ENCODE measurements around the gene LTB4R.

Gene LTB4R

DNA sequence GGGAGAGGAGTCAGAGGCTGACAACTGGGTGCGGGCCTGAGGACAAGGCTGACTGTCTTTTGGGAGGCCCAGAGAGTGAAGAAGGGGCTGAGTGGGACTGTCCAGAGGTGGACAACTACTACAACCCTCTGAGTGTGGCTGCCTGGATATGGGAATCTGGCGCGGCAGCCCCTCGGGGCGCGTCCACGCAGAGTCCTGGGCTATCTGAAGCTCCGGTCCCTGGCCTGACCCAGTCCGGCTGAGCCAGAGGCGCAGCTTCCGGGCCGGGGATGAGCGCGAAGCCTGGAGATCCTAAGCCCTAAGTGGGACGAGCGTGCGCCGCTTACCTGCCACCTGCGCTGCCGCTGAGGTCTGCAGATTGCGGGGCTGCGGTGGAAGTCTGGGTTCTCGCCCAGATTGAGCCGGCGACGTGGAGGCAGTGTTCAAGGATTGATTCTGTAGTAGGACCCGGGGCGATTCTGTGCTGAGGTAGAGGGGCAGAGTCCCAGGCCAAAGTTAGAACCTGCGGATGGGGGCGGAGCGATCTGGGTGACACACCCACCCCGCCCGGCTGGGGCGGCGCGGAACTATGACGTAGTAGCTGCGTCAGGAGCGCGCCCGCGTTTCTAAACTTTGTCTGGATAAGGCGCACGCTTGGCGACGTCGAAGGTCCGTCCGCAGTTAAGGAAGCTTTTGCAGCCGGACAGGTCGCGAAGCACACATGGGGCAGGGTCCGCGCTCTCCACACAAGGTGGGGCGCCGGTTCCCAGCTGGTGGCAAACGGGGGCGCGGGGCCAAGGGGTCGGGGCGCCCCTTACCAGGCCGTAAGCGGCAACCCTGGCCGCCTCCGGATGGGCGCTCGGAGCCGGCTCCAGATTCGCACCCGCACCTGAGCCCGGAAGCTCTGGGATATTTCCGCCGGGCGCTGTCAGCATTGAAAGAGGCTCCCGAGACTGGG is 11.8 kb upstream of the LTB4R start, which contains the start of the genes DHRS1 and NOP9:
Gene DHRS1 (minus strand): TSS at position 526 of the 937 bp plus-strand sequence. CDS start 674 bp downstream, outside the sequence.
Gene NOP9 (plus strand): TSS at position 596 of the 937 bp plus-strand sequence. CDS start 105 bp downstream, at position 701.
- in situ Hi-C loops (cut with MboI; ENCODE audit: low sequenced_read_pairs) = loop anchor here (10.0 kb wide), 1 partner anchor 245 kb away; the partner anchor contains the start of gene CARMIL3

DNA sequence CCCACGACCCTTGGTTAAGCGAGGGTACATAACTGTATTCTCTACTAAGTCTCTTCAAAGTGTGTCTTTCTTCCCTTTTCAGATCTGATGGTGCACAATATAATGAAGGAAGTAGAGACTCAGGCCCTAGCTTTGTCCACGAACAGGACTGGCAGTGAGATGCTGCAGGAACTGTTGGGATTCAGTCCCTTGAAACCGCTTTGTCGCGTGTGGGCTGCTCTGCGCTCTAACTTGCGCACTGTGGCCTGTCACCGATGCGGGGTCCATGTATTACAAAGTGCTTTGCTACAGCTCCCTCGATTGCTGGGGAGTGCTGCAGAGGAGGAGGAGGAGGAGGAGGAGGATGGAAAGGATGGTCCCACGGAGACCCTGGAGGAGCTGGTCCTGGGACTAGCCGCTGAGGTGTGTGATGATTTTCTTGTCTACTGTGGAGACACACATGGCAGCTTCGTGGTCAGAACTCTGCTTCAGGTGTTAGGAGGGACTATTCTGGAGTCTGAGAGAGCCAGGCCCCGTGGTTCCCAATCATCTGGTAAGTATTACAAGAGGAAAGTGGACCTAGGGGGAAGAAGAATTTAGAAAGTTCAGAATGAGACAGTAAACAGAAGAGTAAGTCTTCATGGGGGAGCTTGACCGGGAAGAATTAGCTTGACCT is 10.8 kb upstream of the LTB4R start:
- in situ Hi-C loops (cut with MboI; ENCODE audit: low sequenced_read_pairs) = no loop called here

DNA sequence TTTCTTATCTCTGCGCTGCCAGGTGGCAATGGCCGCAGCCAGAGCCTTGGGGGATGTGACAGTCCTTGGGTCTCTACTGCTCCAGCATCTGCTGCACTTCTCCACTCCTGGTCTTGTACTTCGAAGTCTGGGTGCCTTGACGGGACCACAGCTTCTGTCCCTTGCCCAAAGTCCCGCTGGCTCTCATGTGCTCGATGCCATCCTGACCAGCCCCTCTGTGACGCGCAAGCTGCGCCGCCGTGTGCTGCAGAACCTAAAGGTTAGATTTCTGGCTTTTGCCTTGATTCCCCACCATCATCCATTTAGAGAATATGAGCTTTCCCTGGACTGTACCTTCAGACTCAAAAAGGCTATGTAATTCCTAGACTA is 7.3 kb upstream of the LTB4R start:
- in situ Hi-C loops (cut with MboI; ENCODE audit: low sequenced_read_pairs) = no loop called here

GRCh38 chr14:24307156-24307574 is 4.1 kb upstream of the LTB4R start:
- in situ Hi-C loops (cut with MboI; ENCODE audit: low sequenced_read_pairs) = no loop called here

- in situ Hi-C loops (cut with MboI; ENCODE audit: low sequenced_read_pairs) = no loop called here
These were observed 3.5 kb upstream of the LTB4R start, which contains the start of gene CIDEB for GRCh38 chr14:24307575-24308341. TSS of gene CIDEB (minus strand) at chr14:24307977. CDS start at chr14:24307858, 119 bp downstream.

- in situ Hi-C loops (cut with MboI; ENCODE audit: low sequenced_read_pairs) = no loop called here
These were observed 2.8 kb upstream of the LTB4R start for GRCh38 chr14:24308342-24309124.

- in situ Hi-C loops (cut with MboI; ENCODE audit: low sequenced_read_pairs) = no loop called here
These were observed 1.6 kb upstream of the LTB4R start, which contains the start of gene LTB4R2 for GRCh38 chr14:24309538-24310264. TSS of gene LTB4R2 (plus strand) at chr14:24310140. CDS start at chr14:24310665, 525 bp downstream.

DNA sequence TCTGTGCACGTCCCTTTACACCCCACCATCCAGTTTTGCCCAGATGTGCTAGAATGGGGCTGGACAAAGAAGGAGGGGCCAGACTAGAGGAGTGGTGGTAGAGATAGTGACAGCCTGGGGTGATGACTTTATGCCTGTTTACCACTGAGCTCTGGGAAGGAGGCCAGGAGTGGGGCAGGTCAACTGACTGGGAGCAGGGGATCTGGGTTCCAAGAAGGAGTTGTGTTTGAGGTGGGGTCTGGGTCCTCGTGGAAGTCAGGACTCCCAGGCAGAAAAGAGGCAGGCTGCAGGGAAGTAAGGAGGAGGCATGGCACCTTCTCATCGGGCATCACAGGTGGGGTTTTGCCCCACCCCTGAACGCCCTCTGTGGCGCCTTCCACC is 1.0 kb upstream of the LTB4R start:
- in situ Hi-C loops (cut with MboI; ENCODE audit: low sequenced_read_pairs) = no loop called here

DNA sequence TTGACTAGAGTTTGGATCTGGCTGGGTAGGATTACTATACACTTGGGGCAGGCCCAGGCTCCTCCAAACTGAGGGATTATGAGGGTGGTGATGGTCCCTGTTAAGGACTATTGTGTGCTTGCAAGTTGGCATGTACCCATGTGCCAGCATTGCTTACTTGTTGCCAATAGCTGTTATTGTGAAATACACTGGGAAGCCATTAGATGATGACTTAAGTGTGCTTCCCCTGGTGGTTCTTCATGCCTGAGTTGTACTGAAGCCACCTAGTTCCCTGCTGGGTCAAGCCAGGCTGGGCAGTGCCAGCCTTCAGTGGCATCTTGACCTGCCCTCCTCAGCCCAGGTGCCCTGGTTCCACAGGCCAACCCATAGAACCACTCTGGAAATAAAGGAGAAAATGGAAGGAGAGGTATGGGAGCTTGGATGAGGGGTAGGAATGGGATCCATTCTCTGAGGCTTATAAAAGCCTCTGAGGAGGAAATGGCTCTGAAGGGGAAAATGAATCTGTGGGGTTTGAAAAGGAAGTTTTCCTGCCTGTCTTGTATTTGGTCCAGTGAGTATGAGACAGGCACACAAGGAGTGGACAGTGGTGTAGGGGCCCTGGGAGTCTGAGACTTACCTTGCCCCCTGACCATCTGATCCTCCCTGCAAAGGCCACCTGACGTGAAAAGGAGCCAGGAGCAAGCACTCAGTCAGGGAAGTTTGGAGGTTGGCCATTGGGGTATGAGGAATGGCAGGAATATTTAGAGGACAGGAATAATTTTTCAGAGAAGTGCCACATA is 724 bp downstream of the LTB4R start:
- in situ Hi-C loops (cut with MboI; ENCODE audit: low sequenced_read_pairs) = no loop called here

GRCh38 chr14:24312736-24313507 is 1.6 kb downstream of the LTB4R start:
- in situ Hi-C loops (cut with MboI; ENCODE audit: low sequenced_read_pairs) = no loop called here

- in situ Hi-C loops (cut with MboI; ENCODE audit: low sequenced_read_pairs) = no loop called here
These were observed 2.6 kb downstream of the LTB4R start for GRCh38 chr14:24313913-24314312.

GRCh38 chr14:24314377-24315193 is 3.3 kb downstream of the LTB4R start:
- in situ Hi-C loops (cut with MboI; ENCODE audit: low sequenced_read_pairs) = no loop called here

DNA sequence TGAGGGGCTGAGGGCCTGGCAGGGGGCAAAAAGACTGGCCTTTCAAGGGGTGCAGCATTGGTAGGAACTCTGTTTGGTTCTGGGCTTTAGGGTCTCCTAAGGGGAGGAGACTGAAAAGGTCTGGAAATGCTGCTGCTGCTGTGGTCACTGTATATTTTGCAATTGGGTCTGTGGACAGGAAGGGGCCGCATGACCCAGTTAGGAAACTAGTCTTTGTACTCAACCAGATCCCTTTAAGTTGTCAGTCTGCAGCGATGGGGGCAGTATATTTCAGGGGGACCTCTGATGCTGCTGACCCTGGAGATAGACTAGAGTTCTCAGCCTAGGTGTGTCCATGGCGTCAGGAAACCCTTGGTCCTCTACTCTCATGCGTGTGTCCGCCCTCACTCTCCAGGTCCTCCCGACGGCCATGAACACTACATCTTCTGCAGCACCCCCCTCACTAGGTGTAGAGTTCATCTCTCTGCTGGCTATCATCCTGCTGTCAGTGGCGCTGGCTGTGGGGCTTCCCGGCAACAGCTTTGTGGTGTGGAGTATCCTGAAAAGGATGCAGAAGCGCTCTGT is 4.0 kb downstream of the LTB4R start:
- in situ Hi-C loops (cut with MboI; ENCODE audit: low sequenced_read_pairs) = no loop called here

DNA sequence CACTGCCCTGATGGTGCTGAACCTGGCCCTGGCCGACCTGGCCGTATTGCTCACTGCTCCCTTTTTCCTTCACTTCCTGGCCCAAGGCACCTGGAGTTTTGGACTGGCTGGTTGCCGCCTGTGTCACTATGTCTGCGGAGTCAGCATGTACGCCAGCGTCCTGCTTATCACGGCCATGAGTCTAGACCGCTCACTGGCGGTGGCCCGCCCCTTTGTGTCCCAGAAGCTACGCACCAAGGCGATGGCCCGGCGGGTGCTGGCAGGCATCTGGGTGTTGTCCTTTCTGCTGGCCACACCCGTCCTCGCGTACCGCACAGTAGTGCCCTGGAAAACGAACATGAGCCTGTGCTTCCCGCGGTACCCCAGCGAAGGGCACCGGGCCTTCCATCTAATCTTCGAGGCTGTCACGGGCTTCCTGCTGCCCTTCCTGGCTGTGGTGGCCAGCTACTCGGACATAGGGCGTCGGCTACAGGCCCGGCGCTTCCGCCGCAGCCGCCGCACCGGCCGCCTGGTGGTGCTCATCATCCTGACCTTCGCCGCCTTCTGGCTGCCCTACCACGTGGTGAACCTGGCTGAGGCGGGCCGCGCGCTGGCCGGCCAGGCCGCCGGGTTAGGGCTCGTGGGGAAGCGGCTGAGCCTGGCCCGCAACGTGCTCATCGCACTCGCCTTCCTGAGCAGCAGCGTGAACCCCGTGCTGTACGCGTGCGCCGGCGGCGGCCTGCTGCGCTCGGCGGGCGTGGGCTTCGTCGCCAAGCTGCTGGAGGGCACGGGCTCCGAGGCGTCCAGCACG is 4.7 kb downstream of the LTB4R start:
- in situ Hi-C loops (cut with MboI; ENCODE audit: low sequenced_read_pairs) = no loop called here

- in situ Hi-C loops (cut with MboI; ENCODE audit: low sequenced_read_pairs) = no loop called here
These were observed 5.3 kb downstream of the LTB4R start for GRCh38 chr14:24316597-24316950.
